Activated CD4-positive, CD25-positive, alpha-beta regulatory T cell treated with anti-CD3 and anti-CD28 coated beads, Interleukin-2, amount 50 U/mL, for 24 hours (primary cell): ENCODE data around the gene PLXNB2.

Source experiments
- ATAC-seq, 2 donors: fragments of 150-1000 bp; cut with Tn5 transposase; one replicate each; pipeline ENCODE4 v1.10.0; 2021; ENCODE audit warnings: mild to moderate bottlenecking in 1 of 2, moderate library complexity in 1 of 2

The PLXNB2 gene

DNA sequence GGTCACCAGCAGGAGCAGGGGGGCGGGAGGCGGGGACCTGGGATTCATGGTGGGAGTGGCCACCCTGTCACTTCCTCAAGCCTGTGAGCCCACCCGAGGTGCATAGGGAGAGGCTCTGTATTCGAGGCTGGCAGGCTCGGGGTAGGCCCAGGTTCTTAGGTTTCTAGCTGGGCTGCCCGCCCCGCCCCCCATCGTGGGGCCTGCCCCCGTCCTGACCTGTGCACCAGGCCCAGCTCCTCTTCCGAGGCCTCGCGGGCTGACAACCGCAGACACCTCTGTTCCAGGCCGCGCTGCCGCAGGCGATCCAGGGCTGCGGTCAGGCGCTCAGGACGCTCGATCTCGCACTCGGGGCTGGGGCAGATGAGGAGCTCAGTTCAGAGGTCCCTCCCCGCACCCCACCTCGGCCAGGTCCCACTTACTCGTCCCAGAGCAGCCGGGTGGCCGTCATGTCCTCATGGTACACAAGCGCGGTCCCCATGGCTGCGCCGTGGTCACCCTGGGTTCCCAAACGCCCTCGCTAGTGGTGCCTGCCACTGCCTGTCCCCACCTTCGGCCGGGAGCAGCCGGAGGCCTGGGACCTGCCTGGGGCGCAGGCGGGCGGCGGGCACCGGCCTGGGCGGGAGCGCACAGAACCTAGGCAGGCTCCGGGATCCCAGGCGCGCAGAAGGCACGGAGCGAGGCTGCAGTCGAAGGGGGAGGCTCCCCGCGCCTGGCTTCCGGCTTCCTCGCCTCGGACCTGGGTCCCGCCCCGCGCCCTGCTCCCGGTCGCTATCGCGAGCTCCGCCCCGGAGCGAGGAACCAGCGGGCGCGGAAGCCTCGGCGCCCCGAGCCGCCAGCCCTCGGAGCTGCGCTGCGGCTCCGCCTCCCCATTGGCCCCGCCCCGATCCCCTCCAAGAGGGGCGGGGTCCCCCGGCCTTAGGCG, 56.6 kb downstream of the PLXNB2 start, which contains the start of gene HDAC10:
Gene HDAC10, minus strand, starts transcription at position 711 of the 922 bp plus-strand sequence. Its CDS starts 233 bp downstream, at position 478.
- ATAC-seq, result peak; percentile 83 to 88

DNA sequence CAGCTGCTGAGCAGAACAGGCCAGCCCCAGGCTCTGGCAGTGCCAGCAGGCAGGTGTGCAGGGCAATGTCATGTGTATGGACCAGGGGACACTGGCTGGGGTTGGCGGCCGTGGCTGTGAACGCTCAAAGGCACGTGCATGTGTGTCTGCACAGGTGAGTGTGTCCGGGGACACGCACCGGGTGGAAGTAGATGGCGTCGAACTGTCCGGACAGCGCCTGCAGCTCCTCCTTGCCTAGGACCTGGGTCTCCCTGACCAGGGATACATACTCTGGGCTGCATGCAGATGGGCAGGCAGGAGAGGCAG, 57.2 kb downstream of the PLXNB2 start:
- ATAC-seq, result no peak

DNA sequence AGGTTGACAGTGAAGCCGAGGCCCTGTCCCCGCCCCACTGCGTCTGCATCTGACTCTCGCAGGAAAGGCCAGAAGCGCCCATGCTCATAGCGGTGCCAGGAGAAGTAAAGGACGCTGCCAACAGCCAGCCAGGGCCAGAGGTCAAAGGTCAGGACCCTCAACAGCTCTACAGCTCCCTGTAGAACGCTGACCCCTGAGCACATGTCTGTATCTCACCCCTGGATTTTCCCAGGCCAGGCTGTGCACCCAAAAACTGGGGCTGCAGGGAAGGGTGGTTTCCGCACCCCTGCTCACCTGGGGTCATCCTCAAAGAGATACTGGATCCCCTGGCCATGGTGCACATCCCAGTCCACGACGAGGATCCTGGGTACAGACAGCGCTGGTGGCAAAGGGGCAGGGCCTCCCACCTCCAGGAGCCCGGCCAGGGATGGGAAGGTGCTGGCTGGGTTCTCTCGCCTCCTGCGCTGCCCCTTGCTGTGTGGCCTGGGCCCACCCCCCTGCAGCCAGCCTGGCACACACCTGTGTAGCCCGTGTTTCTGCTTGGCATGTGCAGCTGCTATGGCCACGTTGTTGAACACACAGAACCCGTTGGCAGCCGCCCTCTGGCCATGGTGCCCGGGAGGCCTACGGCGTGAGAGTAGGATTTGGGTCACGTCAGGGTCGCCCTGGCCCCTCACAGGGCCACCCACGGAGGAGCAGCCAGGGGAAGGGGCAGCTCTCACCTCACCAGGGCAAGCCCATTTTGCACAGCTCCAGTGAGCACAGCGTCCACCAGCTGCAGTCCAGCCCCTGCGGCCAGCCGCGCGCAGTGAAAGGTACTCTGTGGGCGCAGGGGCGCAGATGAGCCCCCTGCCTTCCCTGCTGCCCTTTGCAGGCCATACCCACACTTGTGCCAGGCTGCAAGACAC, 57.9 kb downstream of the PLXNB2 start:
- no peak for ATAC-seq

DNA sequence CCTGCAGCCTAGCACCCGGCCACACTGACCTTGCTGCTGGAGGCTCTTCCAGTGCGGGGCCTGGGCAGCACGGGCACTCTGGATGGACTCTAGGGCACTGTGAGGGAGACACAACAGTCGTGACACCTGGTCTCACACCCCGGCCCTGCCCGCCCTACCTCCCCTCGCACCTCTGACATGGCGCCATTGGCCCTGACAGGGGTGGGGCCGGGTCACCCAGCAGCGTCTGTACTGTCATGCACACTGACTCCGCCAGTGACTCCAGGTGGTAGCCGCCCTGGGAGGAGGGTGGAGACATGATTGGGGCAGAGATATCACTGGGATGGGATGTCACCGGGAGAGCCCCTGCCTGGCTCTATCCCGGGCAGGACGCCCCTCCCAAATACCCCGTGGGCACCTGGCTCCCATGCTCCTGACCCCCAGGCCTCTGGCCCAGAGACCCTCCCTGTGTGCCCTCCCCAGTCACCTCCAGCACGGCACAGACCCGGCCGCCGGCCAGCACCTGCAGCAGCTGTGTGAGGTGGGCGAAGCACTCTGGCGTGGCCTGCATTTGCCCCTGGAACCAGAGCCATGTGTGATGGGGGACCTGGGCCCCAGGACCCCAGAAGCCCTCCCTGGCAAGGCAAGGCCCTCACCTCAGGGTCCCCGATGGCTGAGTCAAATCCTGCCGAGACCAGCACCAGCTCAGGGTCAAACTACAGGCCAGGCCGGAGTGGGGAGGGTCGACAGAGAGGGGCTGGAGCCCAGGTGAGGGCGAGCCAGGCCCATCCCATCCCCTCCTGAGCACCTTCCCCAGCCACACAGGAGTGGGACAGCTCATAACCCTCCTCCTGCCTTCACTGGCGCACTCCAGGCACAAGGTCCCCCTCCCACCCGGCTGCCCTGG, 59.0 kb downstream of the PLXNB2 start:
- ATAC-seq, result no peak

GRCh38 chr22:50247748-50248147, 59.7 kb downstream of the PLXNB2 start:
- no peak for ATAC-seq

- no peak for ATAC-seq
Observed at GRCh38 chr22:50246242-50247175, 60.9 kb downstream of the PLXNB2 start.

- no peak for ATAC-seq
Observed at GRCh38 chr22:50245214-50246072, 62.0 kb downstream of the PLXNB2 start.

GRCh38 chr22:50244420-50245213, 62.8 kb downstream of the PLXNB2 start, which contains the start of gene TUBGCP6:
Gene TUBGCP6, minus strand, starts transcription at chr22:50245023. Its CDS starts 564 bp downstream, at chr22:50244459.
- peak; percentile 89 to 91 for ATAC-seq

DNA sequence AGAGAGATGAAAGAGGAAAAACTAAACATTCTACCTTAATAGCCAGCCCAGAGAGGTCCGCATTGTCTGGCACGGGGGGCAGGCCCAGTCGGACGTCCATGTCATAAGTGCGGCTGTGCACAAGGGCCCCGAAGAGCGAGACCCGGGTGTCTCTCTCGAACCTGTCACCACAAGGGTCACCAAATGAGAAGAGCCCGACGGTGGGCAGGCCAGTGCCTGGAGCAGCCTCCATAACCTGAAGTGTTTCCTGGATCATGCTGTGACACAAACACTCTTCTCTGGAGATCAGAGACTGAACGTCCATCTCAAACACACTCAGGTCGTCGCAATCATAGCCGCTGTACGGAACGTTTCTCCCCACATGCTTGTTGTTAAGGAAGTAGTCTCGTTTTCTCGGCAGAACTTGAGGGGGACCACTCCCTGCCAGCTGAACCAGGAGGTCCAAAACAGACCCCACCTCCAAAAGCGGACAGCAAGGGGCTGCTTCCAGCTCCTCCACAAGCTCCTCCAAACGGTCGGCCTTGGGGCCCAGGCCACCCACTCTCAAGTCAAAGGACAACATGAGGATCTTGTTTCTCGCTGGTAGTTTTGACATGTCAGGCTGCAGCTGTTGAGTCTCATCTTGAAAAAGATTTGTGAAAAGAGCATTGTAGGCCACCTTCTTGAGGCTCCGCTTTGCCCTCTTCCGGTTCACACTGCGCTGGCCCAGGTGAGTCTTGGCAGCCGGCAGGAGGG, 63.6 kb downstream of the PLXNB2 start:
- ATAC-seq, result no peak

- no peak for ATAC-seq
Observed at GRCh38 chr22:50242406-50242949, 65.0 kb downstream of the PLXNB2 start.

DNA sequence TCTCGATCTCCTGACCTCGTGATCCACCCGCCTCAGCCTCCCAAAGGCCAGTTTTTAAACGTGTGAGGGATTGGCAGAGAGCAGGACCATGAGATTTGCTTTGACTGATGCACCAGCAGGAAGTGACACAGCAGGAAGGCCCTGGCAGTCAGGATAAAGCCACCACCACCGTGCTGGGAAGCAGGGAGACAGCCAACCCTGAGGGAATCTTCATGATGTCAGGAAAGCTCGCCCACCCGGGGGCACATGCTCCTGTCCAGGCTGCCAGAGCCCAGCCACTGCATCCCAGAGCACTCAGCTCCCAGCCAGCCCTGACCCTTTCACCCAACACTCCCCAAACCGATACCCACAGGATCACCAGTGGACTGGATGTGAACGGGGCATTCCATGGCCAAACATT, 68.7 kb downstream of the PLXNB2 start:
- no peak for ATAC-seq

DNA sequence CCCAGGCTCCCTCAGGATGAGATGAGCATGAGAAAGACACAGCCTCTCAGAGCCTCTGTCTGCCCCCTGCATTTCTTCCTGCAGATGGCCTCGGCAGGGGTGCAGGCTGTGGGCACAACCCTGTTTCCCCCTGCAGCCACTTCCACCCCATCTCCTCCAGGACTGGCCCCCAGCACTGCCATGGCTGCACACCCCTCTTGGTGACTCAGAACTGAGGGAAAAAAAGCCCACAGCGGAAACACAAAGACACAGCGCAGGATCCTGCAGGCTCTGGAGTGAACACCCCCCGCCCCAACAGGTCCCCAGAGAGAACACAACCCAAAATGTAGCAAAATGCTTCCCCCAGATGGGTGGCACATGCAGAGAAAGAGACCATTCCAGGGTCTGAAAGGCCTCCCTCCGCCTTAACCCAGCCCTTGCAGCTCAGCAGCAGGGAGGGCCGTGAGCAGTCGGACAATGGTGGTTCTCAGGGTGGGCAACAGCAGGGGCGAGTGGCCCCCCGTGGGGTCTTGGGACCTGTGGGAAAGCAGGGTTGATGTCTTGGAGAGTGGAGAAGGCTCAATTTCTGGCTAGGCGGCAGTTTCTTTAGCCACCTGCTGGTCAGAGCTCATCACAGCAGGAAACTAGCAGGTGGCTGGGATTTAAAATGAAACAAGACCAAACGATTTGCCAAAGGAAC, 70.6 kb downstream of the PLXNB2 start:
- no peak for ATAC-seq

DNA sequence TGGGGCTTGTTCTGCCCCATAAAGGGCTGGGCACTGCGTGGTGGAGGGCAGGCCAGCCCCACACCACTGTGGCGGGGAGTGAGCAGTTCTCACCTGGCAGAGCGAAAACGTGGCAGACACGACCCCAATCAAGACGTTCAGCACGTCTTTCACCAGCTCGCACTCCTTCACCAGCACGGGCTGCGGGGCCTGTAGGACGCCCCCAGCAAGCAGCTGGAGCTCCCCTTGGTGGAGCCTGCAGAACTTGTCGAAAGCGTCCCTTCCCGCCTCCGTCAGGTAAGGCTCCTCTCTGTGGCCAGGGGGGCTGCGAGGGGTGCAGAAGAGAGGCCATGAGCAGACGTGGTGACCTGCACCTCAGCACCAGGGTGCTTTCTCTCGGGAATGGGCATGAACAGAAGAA, 74.2 kb downstream of the PLXNB2 start:
- ATAC-seq, result no peak

DNA sequence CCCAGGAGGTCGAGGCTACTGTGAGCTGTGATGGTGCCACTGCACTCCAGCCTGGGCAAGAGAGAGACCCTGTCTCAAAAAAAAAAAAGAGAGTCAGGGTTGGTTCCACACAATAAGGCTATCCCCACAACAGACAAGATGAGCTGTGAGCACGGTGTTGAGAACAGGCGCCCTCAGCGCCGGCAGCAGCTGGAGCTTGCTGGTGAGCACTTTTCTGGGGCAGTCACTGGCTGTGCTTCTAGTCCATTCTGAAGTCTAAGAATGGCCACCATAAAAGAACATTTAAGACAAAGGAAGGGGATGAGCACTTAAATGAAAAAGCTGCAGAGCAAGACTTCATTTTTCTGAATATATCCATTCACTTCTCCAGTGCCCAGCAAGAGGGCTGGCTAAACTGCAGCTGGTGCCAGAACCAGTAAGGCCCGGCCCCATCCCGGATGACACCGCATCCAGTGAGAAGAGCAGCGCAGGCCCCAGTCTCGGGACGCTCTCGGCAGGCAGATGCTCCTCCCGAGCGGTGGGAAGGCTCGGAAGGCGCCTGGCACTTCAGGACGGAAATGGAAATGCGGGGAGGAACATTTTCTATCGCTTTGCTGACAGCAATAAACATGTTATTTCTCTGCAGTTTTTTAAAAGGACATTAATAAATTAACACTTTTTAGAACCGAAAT, 74.8 kb downstream of the PLXNB2 start:
- ATAC-seq, result no peak

- ATAC-seq, result no peak
Observed at GRCh38 chr22:50229370-50229769, 78.1 kb downstream of the PLXNB2 start.

- no peak for ATAC-seq
Observed at GRCh38 chr22:50228366-50228765, 79.1 kb downstream of the PLXNB2 start.

DNA sequence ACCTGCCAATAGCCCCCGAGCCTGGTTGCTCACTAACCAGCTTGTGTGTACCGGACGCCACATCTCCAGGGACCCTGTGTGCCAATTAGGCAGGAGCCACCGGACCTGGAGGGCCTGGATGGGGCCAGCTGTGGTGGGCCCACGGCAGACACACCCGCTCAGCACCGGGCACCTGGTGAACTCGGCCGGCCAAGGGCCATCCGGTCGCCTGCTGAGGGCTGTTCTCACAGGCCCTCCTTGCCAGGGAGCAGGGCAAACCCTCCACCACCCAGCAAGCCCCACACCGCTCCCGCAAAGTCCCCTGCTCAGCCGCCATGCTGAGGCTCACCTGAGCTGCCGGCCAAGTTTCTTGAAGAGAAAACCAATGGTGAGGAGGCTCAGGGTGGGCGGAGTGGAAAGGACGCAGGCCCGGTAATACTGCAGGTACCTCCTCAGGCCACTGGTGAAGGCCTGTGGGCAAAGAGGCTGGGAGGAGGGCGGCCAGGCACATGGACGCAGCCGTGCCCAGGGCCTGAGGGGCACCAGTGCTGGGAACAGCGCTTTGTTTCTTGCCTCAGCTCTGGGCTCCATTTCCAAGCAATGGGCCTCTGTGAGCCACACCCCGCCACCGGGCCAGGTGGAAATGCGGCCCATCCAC, 79.7 kb downstream of the PLXNB2 start:
- ATAC-seq, result no peak
